ENCODE results near the gene SV2A. TPM values are rescaled to one million over a fixed set of nuclear protein-coding genes. Genes with fewer than 3 reads are reported as not detected.

SV2A gene
- total RNA-seq, 6 experiments from 2014 or later, result 0.12 to 0.50 (median 0.25) TPM

DNA sequence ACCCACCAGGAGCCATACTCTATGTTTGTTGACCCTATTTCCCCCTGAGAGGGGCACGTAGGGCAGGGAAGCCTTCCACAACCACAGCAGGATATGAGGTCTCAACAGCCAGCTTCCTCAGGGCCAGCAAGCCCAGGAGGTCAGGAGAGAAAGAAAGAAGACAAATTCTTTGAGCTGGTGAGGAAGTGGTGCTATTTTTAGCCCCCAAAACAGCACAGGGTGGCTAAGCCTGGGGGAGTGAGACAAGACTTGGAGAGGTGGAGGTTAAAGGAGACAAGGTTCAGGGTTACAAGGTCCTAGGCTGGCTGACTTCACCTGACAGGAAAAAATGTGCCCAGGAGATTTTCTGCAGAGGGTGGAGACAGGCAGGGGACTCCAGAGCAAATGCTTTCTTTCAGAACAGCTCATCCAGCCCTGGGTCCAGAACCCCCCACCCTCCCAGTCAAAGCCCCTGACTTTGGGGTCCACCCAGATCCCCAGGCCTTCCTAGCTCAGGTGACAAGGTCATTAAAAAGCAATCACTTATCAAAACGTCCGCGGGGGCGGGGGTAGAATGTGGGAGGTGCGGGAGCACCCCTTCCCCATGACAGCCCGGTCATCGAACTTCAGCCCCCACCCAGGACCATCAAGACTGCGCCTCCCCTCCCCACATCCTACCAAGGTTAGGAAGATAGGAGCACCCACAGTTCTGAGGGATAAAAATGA, 1.3 kb downstream of the SV2A start:
- no peaks in the 10 kb centered on the region for H3K36me3 ChIP-seq
- no peak for ATAC-seq
- DNase-seq, result no peak
- intact Hi-C loops (cut with DNase I), result no loop called here
- H3K4me3 ChIP-seq, result no peak overlapping the region
- no peaks in the 10 kb centered on the region for H3K27me3 ChIP-seq
- H3K9me3 ChIP-seq, result no peaks in the 10 kb centered on the region
- TF ChIP-seq CTCF (IDR thresholded peaks at IDR 0.05), result no peak
- TF ChIP-seq POLR2A (IDR thresholded peaks at IDR 0.05), result no peak
- H3K27ac ChIP-seq, result no peak overlapping the region
- WGBS (ENCODE audit: insufficient coverage, low coverage, low lambda C conversion rate, missing lambda C conversion rate), result 29% methylated on average over 6 of the region's 9 CpGs
- H3K4me1 ChIP-seq, result peaks cover 0 to 10% (median 0%) of the 10 kb centered on the region in 4 donors

GRCh38 chr1:149915429-149916192, 2.0 kb downstream of the SV2A start:
- DNase-seq, result no peak
- intact Hi-C loops (cut with DNase I), result no loop called here
- no peak overlapping the region for H3K4me3 ChIP-seq
- no peak for ATAC-seq
- 89% methylated on average over 4 of the region's 11 CpGs for WGBS (ENCODE audit: insufficient coverage, low coverage, low lambda C conversion rate, missing lambda C conversion rate)
- peaks cover 0 to 10% (median 0%) of the 10 kb centered on the region in 4 donors for H3K4me1 ChIP-seq
- H3K27me3 ChIP-seq, result no peaks in the 10 kb centered on the region
- H3K36me3 ChIP-seq, result no peaks in the 10 kb centered on the region
- TF ChIP-seq POLR2A (IDR thresholded peaks at IDR 0.05) (no peak), CTCF (IDR thresholded peaks at IDR 0.05) (no peak)
- H3K9me3 ChIP-seq, result no peaks in the 10 kb centered on the region
- H3K27ac ChIP-seq, result no peak overlapping the region

GRCh38 chr1:149914545-149914944, 3.1 kb downstream of the SV2A start:
- WGBS (ENCODE audit: insufficient coverage, low coverage, low lambda C conversion rate, missing lambda C conversion rate), result 64% methylated on average over 1 of the region's 1 CpG
- Histone ChIP-seq H3K27me3 (no peaks in the 10 kb centered on the region), H3K4me1 (peaks cover 0 to 10% (median 0%) of the 10 kb centered on the region in 4 donors), H3K4me3 (no peak overlapping the region), H3K9me3 (no peaks in the 10 kb centered on the region), H3K36me3 (no peaks in the 10 kb centered on the region), H3K27ac (no peak overlapping the region)
- intact Hi-C loops (cut with DNase I), result no loop called here
- DNase-seq (no peak), ATAC-seq (no peak)
- TF ChIP-seq CTCF (IDR thresholded peaks at IDR 0.05) (no peak), POLR2A (IDR thresholded peaks at IDR 0.05) (no peak)

- H3K9me3 ChIP-seq, result no peaks in the 10 kb centered on the region
Observed at GRCh38 chr1:149906570-149907075, 11.0 kb downstream of the SV2A start.

More at GRCh38 chr1:149906570-149907075, 11.0 kb downstream of the SV2A start:
- Histone ChIP-seq H3K36me3 (no peaks in the 10 kb centered on the region), H3K27ac (no peak overlapping the region), H3K27me3 (no peaks in the 10 kb centered on the region), H3K4me3 (no peak overlapping the region), H3K4me1 (no peaks in the 10 kb centered on the region)
- intact Hi-C loops (cut with DNase I), result no loop called here
- ATAC-seq (no peak), DNase-seq (no peak)
- TF ChIP-seq POLR2A (IDR thresholded peaks at IDR 0.05) (no peak), CTCF (IDR thresholded peaks at IDR 0.05) (no peak)
- 33% methylated on average over 4 of the region's 10 CpGs for WGBS (ENCODE audit: insufficient coverage, low coverage, low lambda C conversion rate, missing lambda C conversion rate)

Measured in right lobe of liver (tissue), 6 donors.